Measurements from ENCODE around the gene INPP5A. TPM values are rescaled to one million over a fixed set of nuclear protein-coding genes. Genes with fewer than 3 reads are reported as not detected.

INPP5A gene
- total and polyA plus RNA-seq, 9 of the 15 experiments (the other 6 are each of a cell fraction or from before 2014, with no cell fraction given), result 0.66 to 11.6 (median 7.7) TPM

DNA sequence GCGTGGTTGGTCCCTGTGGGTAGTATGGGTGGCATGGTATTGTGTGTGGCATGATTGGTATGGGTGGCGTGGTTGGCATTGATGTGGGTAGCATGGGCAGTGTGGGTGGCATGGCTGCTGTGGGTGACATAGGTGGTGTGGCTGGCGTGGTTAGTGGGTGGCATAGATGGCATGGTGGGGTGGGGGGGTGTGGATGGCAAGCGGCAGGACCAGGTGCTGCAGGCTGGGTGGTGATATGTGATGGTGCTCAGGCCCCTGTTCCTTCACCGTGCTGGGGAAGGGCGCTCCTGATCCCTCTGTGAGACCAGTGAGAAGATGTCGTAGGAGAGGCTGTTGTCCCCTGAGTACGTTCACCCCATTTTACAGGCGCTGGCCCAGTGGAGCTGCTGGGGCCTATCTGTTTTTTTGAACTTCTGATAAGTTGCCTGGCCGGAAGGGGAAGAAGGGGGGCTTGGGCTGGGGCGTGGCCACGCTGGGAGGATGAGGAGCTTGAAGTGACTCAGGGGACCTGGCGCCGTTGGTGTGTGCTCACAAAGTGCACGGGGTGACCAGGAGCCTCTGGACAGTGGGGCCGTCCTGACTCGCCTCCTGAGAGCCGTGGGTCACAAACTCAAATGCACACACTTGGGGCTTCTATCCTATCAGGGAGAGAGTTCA is 17.5 kb downstream of the INPP5A start (continued):
- TF ChIP-seq, protein P1, sequence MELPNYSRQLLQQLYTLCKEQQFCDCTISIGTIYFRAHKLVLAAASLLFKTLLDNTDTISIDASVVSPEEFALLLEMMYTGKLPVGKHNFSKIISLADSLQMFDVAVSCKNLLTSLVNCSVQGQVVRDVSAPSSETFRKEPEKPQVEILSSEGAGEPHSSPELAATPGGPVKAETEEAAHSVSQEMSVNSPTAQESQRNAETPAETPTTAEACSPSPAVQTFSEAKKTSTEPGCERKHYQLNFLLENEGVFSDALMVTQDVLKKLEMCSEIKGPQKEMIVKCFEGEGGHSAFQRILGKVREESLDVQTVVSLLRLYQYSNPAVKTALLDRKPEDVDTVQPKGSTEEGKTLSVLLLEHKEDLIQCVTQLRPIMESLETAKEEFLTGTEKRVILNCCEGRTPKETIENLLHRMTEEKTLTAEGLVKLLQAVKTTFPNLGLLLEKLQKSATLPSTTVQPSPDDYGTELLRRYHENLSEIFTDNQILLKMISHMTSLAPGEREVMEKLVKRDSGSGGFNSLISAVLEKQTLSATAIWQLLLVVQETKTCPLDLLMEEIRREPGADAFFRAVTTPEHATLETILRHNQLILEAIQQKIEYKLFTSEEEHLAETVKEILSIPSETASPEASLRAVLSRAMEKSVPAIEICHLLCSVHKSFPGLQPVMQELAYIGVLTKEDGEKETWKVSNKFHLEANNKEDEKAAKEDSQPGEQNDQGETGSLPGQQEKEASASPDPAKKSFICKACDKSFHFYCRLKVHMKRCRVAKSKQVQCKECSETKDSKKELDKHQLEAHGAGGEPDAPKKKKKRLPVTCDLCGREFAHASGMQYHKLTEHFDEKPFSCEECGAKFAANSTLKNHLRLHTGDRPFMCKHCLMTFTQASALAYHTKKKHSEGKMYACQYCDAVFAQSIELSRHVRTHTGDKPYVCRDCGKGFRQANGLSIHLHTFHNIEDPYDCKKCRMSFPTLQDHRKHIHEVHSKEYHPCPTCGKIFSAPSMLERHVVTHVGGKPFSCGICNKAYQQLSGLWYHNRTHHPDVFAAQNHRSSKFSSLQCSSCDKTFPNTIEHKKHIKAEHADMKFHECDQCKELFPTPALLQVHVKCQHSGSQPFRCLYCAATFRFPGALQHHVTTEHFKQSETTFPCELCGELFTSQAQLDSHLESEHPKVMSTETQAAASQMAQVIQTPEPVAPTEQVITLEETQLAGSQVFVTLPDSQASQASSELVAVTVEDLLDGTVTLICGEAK (IDR thresholded peaks at IDR 0.05), result peak; percentile 61
- TF ChIP-seq, protein P1 (CRISPR knock-in tag; IDR thresholded peaks at IDR 0.05), result no peak
- TF ChIP-seq, protein P2, sequence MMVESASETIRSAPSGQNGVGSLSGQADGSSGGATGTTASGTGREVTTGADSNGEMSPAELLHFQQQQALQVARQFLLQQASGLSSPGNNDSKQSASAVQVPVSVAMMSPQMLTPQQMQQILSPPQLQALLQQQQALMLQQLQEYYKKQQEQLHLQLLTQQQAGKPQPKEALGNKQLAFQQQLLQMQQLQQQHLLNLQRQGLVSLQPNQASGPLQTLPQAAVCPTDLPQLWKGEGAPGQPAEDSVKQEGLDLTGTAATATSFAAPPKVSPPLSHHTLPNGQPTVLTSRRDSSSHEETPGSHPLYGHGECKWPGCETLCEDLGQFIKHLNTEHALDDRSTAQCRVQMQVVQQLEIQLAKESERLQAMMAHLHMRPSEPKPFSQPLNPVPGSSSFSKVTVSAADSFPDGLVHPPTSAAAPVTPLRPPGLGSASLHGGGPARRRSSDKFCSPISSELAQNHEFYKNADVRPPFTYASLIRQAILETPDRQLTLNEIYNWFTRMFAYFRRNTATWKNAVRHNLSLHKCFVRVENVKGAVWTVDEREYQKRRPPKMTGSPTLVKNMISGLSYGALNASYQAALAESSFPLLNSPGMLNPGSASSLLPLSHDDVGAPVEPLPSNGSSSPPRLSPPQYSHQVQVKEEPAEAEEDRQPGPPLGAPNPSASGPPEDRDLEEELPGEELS (CRISPR knock-in tag; IDR thresholded peaks at IDR 0.05; ENCODE audit: borderline replicate concordance), result no peak
- TF ChIP-seq BRD9 (IDR thresholded peaks at IDR 0.05; ENCODE audit: low read depth, partially characterized antibody), result no peak
- TF ChIP-seq, protein P3, sequence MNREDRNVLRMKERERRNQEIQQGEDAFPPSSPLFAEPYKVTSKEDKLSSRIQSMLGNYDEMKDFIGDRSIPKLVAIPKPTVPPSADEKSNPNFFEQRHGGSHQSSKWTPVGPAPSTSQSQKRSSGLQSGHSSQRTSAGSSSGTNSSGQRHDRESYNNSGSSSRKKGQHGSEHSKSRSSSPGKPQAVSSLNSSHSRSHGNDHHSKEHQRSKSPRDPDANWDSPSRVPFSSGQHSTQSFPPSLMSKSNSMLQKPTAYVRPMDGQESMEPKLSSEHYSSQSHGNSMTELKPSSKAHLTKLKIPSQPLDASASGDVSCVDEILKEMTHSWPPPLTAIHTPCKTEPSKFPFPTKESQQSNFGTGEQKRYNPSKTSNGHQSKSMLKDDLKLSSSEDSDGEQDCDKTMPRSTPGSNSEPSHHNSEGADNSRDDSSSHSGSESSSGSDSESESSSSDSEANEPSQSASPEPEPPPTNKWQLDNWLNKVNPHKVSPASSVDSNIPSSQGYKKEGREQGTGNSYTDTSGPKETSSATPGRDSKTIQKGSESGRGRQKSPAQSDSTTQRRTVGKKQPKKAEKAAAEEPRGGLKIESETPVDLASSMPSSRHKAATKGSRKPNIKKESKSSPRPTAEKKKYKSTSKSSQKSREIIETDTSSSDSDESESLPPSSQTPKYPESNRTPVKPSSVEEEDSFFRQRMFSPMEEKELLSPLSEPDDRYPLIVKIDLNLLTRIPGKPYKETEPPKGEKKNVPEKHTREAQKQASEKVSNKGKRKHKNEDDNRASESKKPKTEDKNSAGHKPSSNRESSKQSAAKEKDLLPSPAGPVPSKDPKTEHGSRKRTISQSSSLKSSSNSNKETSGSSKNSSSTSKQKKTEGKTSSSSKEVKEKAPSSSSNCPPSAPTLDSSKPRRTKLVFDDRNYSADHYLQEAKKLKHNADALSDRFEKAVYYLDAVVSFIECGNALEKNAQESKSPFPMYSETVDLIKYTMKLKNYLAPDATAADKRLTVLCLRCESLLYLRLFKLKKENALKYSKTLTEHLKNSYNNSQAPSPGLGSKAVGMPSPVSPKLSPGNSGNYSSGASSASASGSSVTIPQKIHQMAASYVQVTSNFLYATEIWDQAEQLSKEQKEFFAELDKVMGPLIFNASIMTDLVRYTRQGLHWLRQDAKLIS (CRISPR knock-in tag; IDR thresholded peaks at IDR 0.05), result no peak
- peak; percentile 89 for TF ChIP-seq ETV1 (tag; conservative IDR thresholded peaks at IDR 0.05; ENCODE audit: low read depth)
- TF ChIP-seq TBP (optimal IDR thresholded peaks at IDR 0.05; ENCODE audit: low read depth, low read length), result peak; percentile 30
- TF ChIP-seq MEIS2 (IDR thresholded peaks at IDR 0.05; ENCODE audit: partially characterized antibody), result no peak
- no peak for TF ChIP-seq HDAC8 (tag; IDR thresholded peaks at IDR 0.05)
- TF ChIP-seq ZNF146 (CRISPR knock-in tag; IDR thresholded peaks at IDR 0.05; ENCODE audit: unreplicated experiment), result no peak
- peak; percentile 54 for TF ChIP-seq DPF2 (IDR thresholded peaks at IDR 0.05)
- no peak for TF ChIP-seq CREB1 (IDR thresholded peaks at IDR 0.05)
- TF ChIP-seq CREB1 (CRISPR knock-in tag; IDR thresholded peaks at IDR 0.05), result no peak

All from K562 (cell line).